ENCODE results near the gene TRIM47.

The TRIM47 gene

GRCh38 chr17:75845058-75845711 lies 33.2 kb downstream of the TRIM47 start:
- DNase-seq, result no peak

- DNase-seq, result no peak
Measured at GRCh38 chr17:75844530-75845057, 33.8 kb downstream of the TRIM47 start.

GRCh38 chr17:75843577-75844529 lies 34.5 kb downstream of the TRIM47 start, which contains the start of gene UNC13D:
Gene UNC13D (minus strand): TSS chr17:75844404. CDS start chr17:75844337, 67 bp downstream.
- DNase-seq, result no peak

GRCh38 chr17:75842963-75843576 lies 35.3 kb downstream of the TRIM47 start:
- no peak for DNase-seq

- no peak for DNase-seq
Measured at GRCh38 chr17:75842411-75842810, 36.0 kb downstream of the TRIM47 start.

- DNase-seq, result no peak
Measured at GRCh38 chr17:75840799-75841164, 37.6 kb downstream of the TRIM47 start.

- no peak for DNase-seq
Measured at GRCh38 chr17:75839942-75840798, 38.2 kb downstream of the TRIM47 start.

- no peak for DNase-seq
Measured at GRCh38 chr17:75838410-75838809, 40.0 kb downstream of the TRIM47 start.

GRCh38 chr17:75837899-75838298 lies 40.5 kb downstream of the TRIM47 start:
- no peak for DNase-seq

- DNase-seq, result no peak
Measured at GRCh38 chr17:75836605-75837004, 41.8 kb downstream of the TRIM47 start.

- no peak for DNase-seq
Measured at GRCh38 chr17:75835654-75835987, 42.8 kb downstream of the TRIM47 start.

- peak; percentile 72 for DNase-seq
Measured at GRCh38 chr17:75834928-75835653, 43.3 kb downstream of the TRIM47 start.

- DNase-seq, result peak; percentile 84
Measured at GRCh38 chr17:75834279-75834920, 44.0 kb downstream of the TRIM47 start.

GRCh38 chr17:75832652-75833400 lies 45.6 kb downstream of the TRIM47 start:
- DNase-seq, result no peak

GRCh38 chr17:75832164-75832651 lies 46.2 kb downstream of the TRIM47 start:
- no peak for DNase-seq

- no peak for DNase-seq
Measured at GRCh38 chr17:75831032-75831571, 47.3 kb downstream of the TRIM47 start.

GRCh38 chr17:75830164-75831031 lies 48.0 kb downstream of the TRIM47 start:
- no peak for DNase-seq

- no peak for DNase-seq
Measured at GRCh38 chr17:75829747-75830146, 48.6 kb downstream of the TRIM47 start.

GRCh38 chr17:75828741-75829140 lies 49.6 kb downstream of the TRIM47 start:
- DNase-seq, result no peak
